Liver (tissue), 9 donors: ENCODE measurements around the gene AGBL4. TPM values are rescaled to one million over a fixed set of nuclear protein-coding genes. Genes with fewer than 3 reads are reported as not detected.

ENCODE experiments used
- DNase-seq: peaks from one replicate; pipeline ENCODE4 v3.0.0-alpha.2; 2017; ENCODE audit warnings: low spot score
- H3K27ac ChIP-seq, 2 donors: one replicate each; pipeline ENCODE4 v1.7.0; 2013; ENCODE audit warnings: inconsistent platforms in 2 of 2, low read length in 2 of 2, control low read depth in 1 of 2, low read depth in 1 of 2, mild to moderate bottlenecking in 1 of 2
- H3K27me3 ChIP-seq, 4 donors: one replicate each; pipeline versions ENCODE4 v1.6.1 to v1.7.0; 2013; ENCODE audit warnings: low read length in 3 of 4, inconsistent platforms in 1 of 4, mild to moderate bottlenecking in 1 of 4, moderate library complexity in 1 of 4; ENCODE audit not compliant: control insufficient read depth in 4 of 4, insufficient read depth in 4 of 4
- H3K36me3 ChIP-seq, 4 donors: one replicate each; pipeline versions ENCODE4 v1.6.1 to v1.7.0; 2013; ENCODE audit warnings: low read length in 3 of 4, mild to moderate bottlenecking in 3 of 4, low read depth in 1 of 4, moderate library complexity in 1 of 4; ENCODE audit not compliant: control insufficient read depth in 4 of 4, insufficient read depth in 3 of 4
- H3K4me1 ChIP-seq, 4 donors: one replicate each; pipeline versions ENCODE4 v1.6.1 to v1.7.0; 2013; ENCODE audit warnings: low read length in 3 of 4, mild to moderate bottlenecking in 3 of 4, moderate library complexity in 1 of 4; ENCODE audit not compliant: control insufficient read depth in 4 of 4, insufficient read depth in 4 of 4
- H3K4me3 ChIP-seq, 3 donors: one replicate each; pipeline versions ENCODE4 v1.6.1 to v1.7.0; 2013; ENCODE audit warnings: low read length in 3 of 3, control low read depth in 1 of 3, low read depth in 1 of 3, mild to moderate bottlenecking in 1 of 3
- H3K9ac ChIP-seq, 2 donors: one replicate each; pipeline ENCODE4 v1.7.0; 2013; ENCODE audit warnings: low read length in 2 of 2, mild to moderate bottlenecking in 2 of 2, moderate library complexity in 2 of 2, control low read depth in 1 of 2, low read depth in 1 of 2
- H3K9me3 ChIP-seq, 4 donors: one replicate each; pipeline versions ENCODE4 v1.6.1 to v1.7.0; 2013; ENCODE audit warnings: low read length in 3 of 4; ENCODE audit not compliant: control insufficient read depth in 4 of 4
- EGR1 ChIP-seq, 2 donors: IDR thresholded peaks; 2 replicates each; pipeline ENCODE4 v1.6.1; 2016 to 2018; ENCODE audit warnings: antibody characterized with exemption in 2 of 2, low read depth in 2 of 2
- FOXA1 ChIP-seq: IDR thresholded peaks from 2 replicates; pipeline ENCODE4 v1.6.1; 2016; ENCODE audit warnings: antibody characterized with exemption
- FOXA2 ChIP-seq: IDR thresholded peaks from 2 replicates; pipeline ENCODE4 v1.6.1; 2016; ENCODE audit warnings: antibody characterized with exemption
- GABPA ChIP-seq, 2 donors: IDR thresholded peaks in 1 of 2; conservative IDR thresholded peaks in 1 of 2; 2 replicates each; pipeline ENCODE4 v1.6.1; 2016; ENCODE audit warnings: antibody characterized with exemption in 2 of 2, mild to moderate bottlenecking in 1 of 2, moderate library complexity in 1 of 2
- HNF4A ChIP-seq, 2 donors: conservative IDR thresholded peaks; 2 replicates each; pipeline ENCODE4 v1.6.1; 2016; ENCODE audit warnings: antibody characterized with exemption in 2 of 2, mild to moderate bottlenecking in 2 of 2
- HNF4G ChIP-seq: IDR thresholded peaks from 2 replicates; pipeline ENCODE4 v1.6.1; 2016; ENCODE audit warnings: antibody characterized with exemption
- JUND ChIP-seq, 2 donors: IDR thresholded peaks; 2 replicates each; pipeline ENCODE4 v1.6.1; 2016; ENCODE audit warnings: antibody characterized with exemption in 2 of 2
- MAX ChIP-seq: IDR thresholded peaks from 2 replicates; pipeline ENCODE4 v1.6.1; 2016; ENCODE audit warnings: antibody characterized with exemption
- NR2F2 ChIP-seq: IDR thresholded peaks from 2 replicates; pipeline ENCODE4 v1.6.1; 2016; ENCODE audit warnings: antibody characterized with exemption
- RAD21 ChIP-seq, 2 donors: IDR thresholded peaks; 2 replicates each; pipeline ENCODE4 v1.6.1; 2016; ENCODE audit warnings: antibody characterized with exemption in 2 of 2, mild to moderate bottlenecking in 2 of 2
- RXRA ChIP-seq, 2 donors: IDR thresholded peaks; 2 replicates each; pipeline ENCODE4 v1.6.1; 2017 to 2018; ENCODE audit warnings: antibody characterized with exemption in 2 of 2, mild to moderate bottlenecking in 1 of 2
- SP1 ChIP-seq: IDR thresholded peaks from 2 replicates; pipeline ENCODE4 v1.6.1; 2018; ENCODE audit warnings: antibody characterized with exemption, mild to moderate bottlenecking
- TAF1 ChIP-seq: conservative IDR thresholded peaks from 2 replicates; pipeline ENCODE4 v1.6.1; 2016; ENCODE audit warnings: antibody characterized with exemption, mild to moderate bottlenecking
- YY1 ChIP-seq: IDR thresholded peaks from 2 replicates; pipeline ENCODE4 v1.6.1; 2016; ENCODE audit warnings: antibody characterized with exemption, mild to moderate bottlenecking
- WGBS: extraction: QIAGEN DNeasy Blood & Tissue Kit; methylation state at CpG from one replicate; pipeline ENCODE4 v1.1.7; 2013; 5-methylcytosine and 5-hydroxymethylcytosine counted together
- polyA plus RNA-seq, 2 donors: library from polyadenylated mRNA; stranded (reverse) in 1 of 2; unstranded in 1 of 2; fragments of 200-250 nt in 1 of 2; fragments of >200 nt in 1 of 2; fragmentation: Nextera tagmentation in 1 of 2; extraction: Ambion mirVana in 1 of 2; gene quantifications; one replicate each; pipeline versions ENCODE4 v1.2.1 to v1.2.3, GENCODE V29; 2013 to 2015
- total RNA-seq, 2 donors: library from RNA; depleted of rRNA; stranded (reverse); fragments of >200 nt; gene quantifications; one replicate each; pipeline ENCODE4 v1.2.3, GENCODE V29; 2014
- TF ChIP-seq, protein P1 (sequence below): IDR thresholded peaks from 2 replicates; pipeline ENCODE4 v1.6.1; 2016; ENCODE audit warnings: antibody characterized with exemption, mild to moderate bottlenecking
- TF ChIP-seq, protein P2 (sequence below): fragments of 150-350 bp; IDR thresholded peaks from 2 replicates; pipeline ENCODE4 v1.5.1; 2017; ENCODE audit warnings: improper control_type of control experiment, low read depth, low read length; ENCODE audit not compliant: missing input control
- TF ChIP-seq, protein P3 (sequence below): IDR thresholded peaks from 2 replicates; pipeline ENCODE4 v1.6.1; 2016; ENCODE audit warnings: antibody characterized with exemption
- TF ChIP-seq, protein P4 (sequence below): IDR thresholded peaks from 2 replicates; pipeline ENCODE4 v1.6.1; 2016; ENCODE audit warnings: antibody characterized with exemption
- donor health status: healthy.
- donor health status: healthy.
- donor health status: healthy.
- donor health status: healthy.
- donor health status: healthy.

Gene AGBL4
- total and polyA plus RNA-seq, 4 donors, result 0.75 to 0.76 TPM; not detected in 2

DNA sequence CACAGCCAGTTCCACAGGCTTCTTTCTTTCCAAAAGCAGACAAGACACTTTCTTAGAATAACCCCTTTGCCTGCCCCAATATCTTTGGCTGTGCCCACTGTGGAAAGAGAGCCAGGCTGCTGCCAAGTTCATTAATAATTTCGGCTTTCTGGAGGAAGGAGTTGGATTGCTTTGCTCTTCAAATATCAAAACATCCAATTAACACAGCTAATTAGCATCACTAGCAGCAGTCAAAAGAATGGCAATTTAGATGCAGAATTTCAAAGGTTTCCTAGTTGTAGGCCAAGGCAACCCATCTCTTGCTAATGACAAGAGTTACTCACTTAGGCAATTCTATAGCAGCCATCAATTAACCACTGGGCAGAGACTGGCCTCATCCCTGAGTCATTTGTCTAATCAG, 1460.7 kb downstream of the AGBL4 start:
- no peaks in the 10 kb centered on the region for H3K27me3 ChIP-seq
- H3K9ac ChIP-seq, result no peak overlapping the region
- 83% methylated on average over 1 of the region's 1 CpG for WGBS
- no peaks in the 10 kb centered on the region for H3K36me3 ChIP-seq
- no peaks in the 10 kb centered on the region for H3K4me1 ChIP-seq
- H3K4me3 ChIP-seq, result no peak overlapping the region
- TF ChIP-seq MAX (no peak), FOXA1 (no peak), HNF4A (conservative IDR thresholded peaks at IDR 0.05) (no peak), FOXA2 (no peak)
- TF ChIP-seq, protein P1, sequence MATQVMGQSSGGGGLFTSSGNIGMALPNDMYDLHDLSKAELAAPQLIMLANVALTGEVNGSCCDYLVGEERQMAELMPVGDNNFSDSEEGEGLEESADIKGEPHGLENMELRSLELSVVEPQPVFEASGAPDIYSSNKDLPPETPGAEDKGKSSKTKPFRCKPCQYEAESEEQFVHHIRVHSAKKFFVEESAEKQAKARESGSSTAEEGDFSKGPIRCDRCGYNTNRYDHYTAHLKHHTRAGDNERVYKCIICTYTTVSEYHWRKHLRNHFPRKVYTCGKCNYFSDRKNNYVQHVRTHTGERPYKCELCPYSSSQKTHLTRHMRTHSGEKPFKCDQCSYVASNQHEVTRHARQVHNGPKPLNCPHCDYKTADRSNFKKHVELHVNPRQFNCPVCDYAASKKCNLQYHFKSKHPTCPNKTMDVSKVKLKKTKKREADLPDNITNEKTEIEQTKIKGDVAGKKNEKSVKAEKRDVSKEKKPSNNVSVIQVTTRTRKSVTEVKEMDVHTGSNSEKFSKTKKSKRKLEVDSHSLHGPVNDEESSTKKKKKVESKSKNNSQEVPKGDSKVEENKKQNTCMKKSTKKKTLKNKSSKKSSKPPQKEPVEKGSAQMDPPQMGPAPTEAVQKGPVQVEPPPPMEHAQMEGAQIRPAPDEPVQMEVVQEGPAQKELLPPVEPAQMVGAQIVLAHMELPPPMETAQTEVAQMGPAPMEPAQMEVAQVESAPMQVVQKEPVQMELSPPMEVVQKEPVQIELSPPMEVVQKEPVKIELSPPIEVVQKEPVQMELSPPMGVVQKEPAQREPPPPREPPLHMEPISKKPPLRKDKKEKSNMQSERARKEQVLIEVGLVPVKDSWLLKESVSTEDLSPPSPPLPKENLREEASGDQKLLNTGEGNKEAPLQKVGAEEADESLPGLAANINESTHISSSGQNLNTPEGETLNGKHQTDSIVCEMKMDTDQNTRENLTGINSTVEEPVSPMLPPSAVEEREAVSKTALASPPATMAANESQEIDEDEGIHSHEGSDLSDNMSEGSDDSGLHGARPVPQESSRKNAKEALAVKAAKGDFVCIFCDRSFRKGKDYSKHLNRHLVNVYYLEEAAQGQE, result no peak
- DNase-seq, result no peak
- H3K27ac ChIP-seq, result no peak overlapping the region
- no peaks in the 10 kb centered on the region for H3K9me3 ChIP-seq

- WGBS, result 98% methylated on average over 1 of the region's 1 CpG
- no peak for DNase-seq
Observed at GRCh38 chr1:48561444-48561843, 1462.3 kb downstream of the AGBL4 start.

More at GRCh38 chr1:48561444-48561843, 1462.3 kb downstream of the AGBL4 start:
- Histone ChIP-seq H3K9me3 (no peaks in the 10 kb centered on the region), H3K27ac (no peak overlapping the region), H3K4me1 (no peaks in the 10 kb centered on the region), H3K9ac (no peak overlapping the region), H3K4me3 (no peak overlapping the region), H3K27me3 (no peaks in the 10 kb centered on the region), H3K36me3 (no peaks in the 10 kb centered on the region)
- no peak for TF ChIP-seq FOXA1
- TF ChIP-seq NR2F2, result no peak
- TF ChIP-seq, protein P2, sequence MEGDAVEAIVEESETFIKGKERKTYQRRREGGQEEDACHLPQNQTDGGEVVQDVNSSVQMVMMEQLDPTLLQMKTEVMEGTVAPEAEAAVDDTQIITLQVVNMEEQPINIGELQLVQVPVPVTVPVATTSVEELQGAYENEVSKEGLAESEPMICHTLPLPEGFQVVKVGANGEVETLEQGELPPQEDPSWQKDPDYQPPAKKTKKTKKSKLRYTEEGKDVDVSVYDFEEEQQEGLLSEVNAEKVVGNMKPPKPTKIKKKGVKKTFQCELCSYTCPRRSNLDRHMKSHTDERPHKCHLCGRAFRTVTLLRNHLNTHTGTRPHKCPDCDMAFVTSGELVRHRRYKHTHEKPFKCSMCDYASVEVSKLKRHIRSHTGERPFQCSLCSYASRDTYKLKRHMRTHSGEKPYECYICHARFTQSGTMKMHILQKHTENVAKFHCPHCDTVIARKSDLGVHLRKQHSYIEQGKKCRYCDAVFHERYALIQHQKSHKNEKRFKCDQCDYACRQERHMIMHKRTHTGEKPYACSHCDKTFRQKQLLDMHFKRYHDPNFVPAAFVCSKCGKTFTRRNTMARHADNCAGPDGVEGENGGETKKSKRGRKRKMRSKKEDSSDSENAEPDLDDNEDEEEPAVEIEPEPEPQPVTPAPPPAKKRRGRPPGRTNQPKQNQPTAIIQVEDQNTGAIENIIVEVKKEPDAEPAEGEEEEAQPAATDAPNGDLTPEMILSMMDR, result no peak
- TF ChIP-seq JUND (IDR thresholded peaks at IDR 0.05), result no peak
- TF ChIP-seq YY1, result no peak
- TF ChIP-seq, protein P3, sequence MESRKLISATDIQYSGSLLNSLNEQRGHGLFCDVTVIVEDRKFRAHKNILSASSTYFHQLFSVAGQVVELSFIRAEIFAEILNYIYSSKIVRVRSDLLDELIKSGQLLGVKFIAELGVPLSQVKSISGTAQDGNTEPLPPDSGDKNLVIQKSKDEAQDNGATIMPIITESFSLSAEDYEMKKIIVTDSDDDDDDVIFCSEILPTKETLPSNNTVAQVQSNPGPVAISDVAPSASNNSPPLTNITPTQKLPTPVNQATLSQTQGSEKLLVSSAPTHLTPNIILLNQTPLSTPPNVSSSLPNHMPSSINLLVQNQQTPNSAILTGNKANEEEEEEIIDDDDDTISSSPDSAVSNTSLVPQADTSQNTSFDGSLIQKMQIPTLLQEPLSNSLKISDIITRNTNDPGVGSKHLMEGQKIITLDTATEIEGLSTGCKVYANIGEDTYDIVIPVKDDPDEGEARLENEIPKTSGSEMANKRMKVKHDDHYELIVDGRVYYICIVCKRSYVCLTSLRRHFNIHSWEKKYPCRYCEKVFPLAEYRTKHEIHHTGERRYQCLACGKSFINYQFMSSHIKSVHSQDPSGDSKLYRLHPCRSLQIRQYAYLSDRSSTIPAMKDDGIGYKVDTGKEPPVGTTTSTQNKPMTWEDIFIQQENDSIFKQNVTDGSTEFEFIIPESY, result no peak
- TF ChIP-seq TAF1, result no peak
- TF ChIP-seq, protein P4, sequence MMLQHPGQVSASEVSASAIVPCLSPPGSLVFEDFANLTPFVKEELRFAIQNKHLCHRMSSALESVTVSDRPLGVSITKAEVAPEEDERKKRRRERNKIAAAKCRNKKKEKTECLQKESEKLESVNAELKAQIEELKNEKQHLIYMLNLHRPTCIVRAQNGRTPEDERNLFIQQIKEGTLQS, result no peak
- TF ChIP-seq HNF4G, result no peak
- TF ChIP-seq MAX, result no peak
- TF ChIP-seq SP1, result no peak
- TF ChIP-seq GABPA (IDR thresholded peaks at IDR 0.05 in 1 of 2, conservative IDR thresholded peaks at IDR 0.05 in 1 of 2), result no peak
- no peak for TF ChIP-seq RXRA (IDR thresholded peaks at IDR 0.05)
- TF ChIP-seq FOXA2, result no peak
- TF ChIP-seq, protein P1, result no peak
- no peak for TF ChIP-seq EGR1 (IDR thresholded peaks at IDR 0.05; ENCODE audit: low read depth in 2 of 2)
- no peak for TF ChIP-seq RAD21 (IDR thresholded peaks at IDR 0.05)
